Measurements from ENCODE around the gene POU2F3.

DNA sequence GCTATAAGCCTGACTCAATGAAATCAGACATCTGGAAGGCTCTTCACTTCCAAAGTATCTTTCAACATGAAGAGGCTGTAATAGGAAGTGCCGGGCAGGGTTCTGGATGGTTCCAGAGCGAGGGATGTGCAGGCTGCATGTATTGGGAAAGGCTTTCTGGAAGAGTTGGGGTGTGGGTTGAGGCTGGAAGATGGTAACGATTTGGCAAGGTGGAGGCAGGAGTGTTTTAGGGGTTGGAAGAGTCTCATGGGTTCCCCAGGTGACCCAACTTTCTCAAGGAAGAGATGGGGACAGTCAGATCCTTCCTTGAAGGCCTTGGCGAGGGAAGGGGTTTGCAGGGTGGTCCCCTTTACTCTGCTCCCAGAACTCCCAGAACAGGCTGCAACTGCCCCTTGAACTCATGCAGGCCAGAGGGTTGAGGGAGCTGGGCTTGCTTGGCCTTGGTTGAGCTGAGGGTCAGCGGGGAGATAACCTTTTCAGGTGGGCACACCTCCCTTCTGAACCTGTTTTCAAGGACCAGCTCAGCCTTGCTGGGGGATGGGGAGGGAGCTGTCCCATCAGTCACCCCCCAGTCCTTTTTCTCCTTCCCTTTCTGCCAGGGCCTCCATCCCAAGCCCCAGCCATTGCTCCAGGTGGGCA lies 9.4 kb upstream of the POU2F3 start:
- TF ChIP-seq, protein P1, sequence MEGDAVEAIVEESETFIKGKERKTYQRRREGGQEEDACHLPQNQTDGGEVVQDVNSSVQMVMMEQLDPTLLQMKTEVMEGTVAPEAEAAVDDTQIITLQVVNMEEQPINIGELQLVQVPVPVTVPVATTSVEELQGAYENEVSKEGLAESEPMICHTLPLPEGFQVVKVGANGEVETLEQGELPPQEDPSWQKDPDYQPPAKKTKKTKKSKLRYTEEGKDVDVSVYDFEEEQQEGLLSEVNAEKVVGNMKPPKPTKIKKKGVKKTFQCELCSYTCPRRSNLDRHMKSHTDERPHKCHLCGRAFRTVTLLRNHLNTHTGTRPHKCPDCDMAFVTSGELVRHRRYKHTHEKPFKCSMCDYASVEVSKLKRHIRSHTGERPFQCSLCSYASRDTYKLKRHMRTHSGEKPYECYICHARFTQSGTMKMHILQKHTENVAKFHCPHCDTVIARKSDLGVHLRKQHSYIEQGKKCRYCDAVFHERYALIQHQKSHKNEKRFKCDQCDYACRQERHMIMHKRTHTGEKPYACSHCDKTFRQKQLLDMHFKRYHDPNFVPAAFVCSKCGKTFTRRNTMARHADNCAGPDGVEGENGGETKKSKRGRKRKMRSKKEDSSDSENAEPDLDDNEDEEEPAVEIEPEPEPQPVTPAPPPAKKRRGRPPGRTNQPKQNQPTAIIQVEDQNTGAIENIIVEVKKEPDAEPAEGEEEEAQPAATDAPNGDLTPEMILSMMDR (optimal IDR thresholded peaks at IDR 0.05 in 1 of 3, IDR thresholded peaks at IDR 0.05 in 1 of 3, conservative IDR thresholded peaks at IDR 0.05 in 1 of 3; ENCODE audit: extremely low read depth in 1 of 3, insufficient read depth in 2 of 3, low read length in 3 of 3), result no peak
- TF ChIP-seq EZH2 (IDR thresholded peaks at IDR 0.05; ENCODE audit: low read length), result no peak

Data from keratinocyte (primary cell).